Measurements from ENCODE around the gene ARHGAP28.

The ARHGAP28 gene

DNA sequence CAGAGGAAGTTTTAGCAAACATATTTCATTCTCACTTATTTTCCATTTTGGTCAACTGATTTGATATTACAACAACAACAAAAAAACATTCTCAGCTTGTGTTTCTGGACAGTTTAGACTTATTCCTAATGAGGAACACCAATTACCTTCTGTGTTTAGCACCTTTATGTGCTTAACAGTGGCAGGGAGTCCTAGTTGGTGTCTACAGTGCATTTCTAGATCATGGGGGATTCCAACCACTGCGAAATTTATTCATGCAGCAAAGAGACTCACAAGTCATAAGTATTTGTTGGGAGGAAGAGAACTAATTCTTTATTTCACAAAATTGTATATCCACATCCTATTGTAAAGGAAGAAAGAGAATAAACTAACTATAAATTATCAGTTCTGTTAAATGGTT lies 4.2 kb downstream of the ARHGAP28 start:
- Histone ChIP-seq H3K36me3 (ENCODE audit: insufficient read depth, low read length) (no peaks in the 10 kb centered on the region), H3K9me3 (ENCODE audit: insufficient read depth, low read depth, low read length) (no peaks in the 10 kb centered on the region), H3K4me3 (ENCODE audit: low read length) (no peak overlapping the region), H3K9ac (ENCODE audit: low read depth, low read length) (no peak overlapping the region), H3K4me1 (ENCODE audit: insufficient read depth, low read length) (peaks cover 74% of the 10 kb centered on the region), H3K27me3 (ENCODE audit: insufficient read depth, low read length) (no peaks in the 10 kb centered on the region), H3K27ac (ENCODE audit: low read depth, low read length) (no peak overlapping the region; the same call in 1 of the 2 replicates)
- 100% methylated on average over 1 of the region's 1 CpG for whole genome bisulfite sequencing

DNA sequence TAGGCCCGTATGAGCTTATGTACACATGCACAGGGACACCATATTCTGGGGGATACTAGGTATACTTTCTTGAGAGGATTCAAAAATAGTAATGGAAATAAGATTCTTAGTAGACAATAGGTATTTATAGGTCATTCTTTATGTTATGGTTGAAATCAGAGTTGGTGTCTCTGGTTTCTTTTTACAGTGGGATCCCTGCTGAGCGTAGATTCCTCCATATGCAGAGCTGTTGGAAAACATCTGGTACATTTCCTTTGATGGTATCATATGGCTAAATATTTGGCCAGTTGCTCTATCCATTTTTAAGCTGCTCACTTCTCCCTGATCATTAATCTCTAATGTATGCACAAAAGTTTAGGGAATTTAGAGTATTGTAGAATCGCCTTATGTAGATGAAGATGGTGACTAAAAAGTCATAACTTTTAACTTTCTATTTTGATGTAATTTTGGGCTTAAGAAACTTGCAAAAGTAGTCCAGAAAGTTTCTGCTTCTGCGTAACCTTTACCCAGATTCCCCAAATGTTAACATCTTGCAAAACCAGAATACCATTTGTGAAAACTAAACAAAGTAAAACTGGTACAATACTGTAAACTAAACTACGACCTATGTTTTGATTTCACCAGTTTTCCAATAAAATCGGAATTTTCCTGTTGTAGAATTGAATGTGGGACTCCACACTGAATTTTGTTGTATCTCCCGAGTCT lies 5.4 kb downstream of the ARHGAP28 start:
- no peaks in the 10 kb centered on the region for H3K27me3 ChIP-seq (ENCODE audit: insufficient read depth, low read length)
- 84% methylated on average over 7 of the region's 7 CpGs for WGBS
- H3K9ac ChIP-seq (ENCODE audit: low read depth, low read length) = no peak overlapping the region
- no peak overlapping the region for H3K4me3 ChIP-seq (ENCODE audit: low read length)
- H3K27ac ChIP-seq (ENCODE audit: low read depth, low read length) = peak overlapping the region; percentile 37; the same call in 1 of the 2 replicates
- no peaks in the 10 kb centered on the region for H3K9me3 ChIP-seq (ENCODE audit: insufficient read depth, low read depth, low read length)
- H3K4me1 ChIP-seq (ENCODE audit: insufficient read depth, low read length) = peaks cover 76% of the 10 kb centered on the region
- H3K36me3 ChIP-seq (ENCODE audit: insufficient read depth, low read length) = no peaks in the 10 kb centered on the region

DNA sequence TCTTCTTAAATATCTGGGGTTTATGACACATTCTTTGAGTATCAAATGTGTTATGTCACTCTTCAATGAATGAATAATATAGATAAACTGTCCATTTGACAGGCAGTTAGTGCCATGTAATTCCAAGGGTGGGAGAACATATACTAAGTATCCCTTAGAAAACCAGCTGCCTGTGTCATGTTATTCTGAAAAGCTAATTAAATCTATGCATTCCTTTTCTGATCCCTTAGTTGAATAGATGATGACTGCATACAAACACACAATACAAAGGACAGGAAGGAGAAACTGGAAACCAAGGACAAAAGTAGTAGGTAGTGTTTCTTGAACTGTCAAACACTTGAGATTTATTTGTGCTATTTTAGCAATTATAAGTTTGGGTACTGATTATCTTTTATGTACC lies 8.3 kb downstream of the ARHGAP28 start:
- no peak overlapping the region for H3K4me3 ChIP-seq (ENCODE audit: low read length)
- no peaks in the 10 kb centered on the region for H3K9me3 ChIP-seq (ENCODE audit: insufficient read depth, low read depth, low read length)
- peaks cover 59% of the 10 kb centered on the region for H3K4me1 ChIP-seq (ENCODE audit: insufficient read depth, low read length)
- H3K36me3 ChIP-seq (ENCODE audit: insufficient read depth, low read length) = no peaks in the 10 kb centered on the region
- H3K27me3 ChIP-seq (ENCODE audit: insufficient read depth, low read length) = no peaks in the 10 kb centered on the region
- no peak overlapping the region for H3K9ac ChIP-seq (ENCODE audit: low read depth, low read length)
- no peak overlapping the region; the same call in 1 of the 2 replicates for H3K27ac ChIP-seq (ENCODE audit: low read depth, low read length)

DNA sequence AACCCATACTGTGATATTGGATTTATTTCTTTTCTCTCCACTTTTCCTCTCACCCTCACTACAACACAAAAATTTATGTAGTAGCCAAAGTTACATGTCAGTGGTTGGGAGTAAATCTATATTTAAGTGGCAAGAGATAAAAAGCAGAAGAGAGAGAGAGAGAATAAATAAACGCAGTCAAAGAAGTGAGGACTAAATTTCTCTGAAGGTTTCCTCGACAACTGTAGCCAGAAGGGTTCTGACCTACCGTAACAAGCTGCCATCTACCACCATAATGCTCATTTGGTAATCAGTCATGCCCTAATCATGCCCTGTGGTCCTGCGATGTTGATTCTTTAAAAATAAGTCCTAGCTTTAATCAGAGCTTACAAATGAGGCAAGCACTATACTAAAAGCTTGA lies 9.1 kb downstream of the ARHGAP28 start:
- Histone ChIP-seq H3K36me3 (ENCODE audit: insufficient read depth, low read length) (no peaks in the 10 kb centered on the region), H3K4me3 (ENCODE audit: low read length) (no peak overlapping the region), H3K9me3 (ENCODE audit: insufficient read depth, low read depth, low read length) (no peaks in the 10 kb centered on the region), H3K4me1 (ENCODE audit: insufficient read depth, low read length) (peaks cover 53% of the 10 kb centered on the region), H3K9ac (ENCODE audit: low read depth, low read length) (no peak overlapping the region), H3K27me3 (ENCODE audit: insufficient read depth, low read length) (no peaks in the 10 kb centered on the region), H3K27ac (ENCODE audit: low read depth, low read length) (0 out of 2 replicates have a peak overlapping the region, but pooled peaks have one; percentile 5)
- 94% methylated on average over 4 of the region's 4 CpGs for WGBS

DNA sequence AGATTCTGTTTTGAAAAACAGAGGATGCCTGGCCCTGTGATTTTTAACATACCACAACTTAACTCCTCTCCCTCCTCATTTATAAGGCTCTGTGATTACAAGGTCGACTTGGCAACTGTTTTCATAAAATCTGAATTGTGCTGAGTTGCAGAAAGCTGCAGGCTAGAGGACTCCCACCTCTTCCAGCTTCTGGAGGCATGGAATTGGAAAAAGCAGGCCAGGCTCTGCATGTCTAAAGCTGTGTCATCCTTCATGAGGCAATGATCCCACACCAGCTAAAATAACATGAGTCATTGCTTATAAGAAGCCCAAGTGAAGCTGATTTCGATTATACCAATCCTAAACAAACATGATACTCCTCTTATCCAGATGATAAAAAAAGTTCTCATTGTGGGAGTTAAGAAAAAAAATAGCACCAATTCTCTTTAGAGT lies 11.7 kb downstream of the ARHGAP28 start:
- WGBS = 52% methylated on average over 2 of the region's 2 CpGs
- no peaks in the 10 kb centered on the region for H3K9me3 ChIP-seq (ENCODE audit: insufficient read depth, low read depth, low read length)

GRCh38 chr18:6741786-6742185 lies 12.3 kb downstream of the ARHGAP28 start:
- Histone ChIP-seq H3K9me3 (ENCODE audit: insufficient read depth, low read depth, low read length) (no peaks in the 10 kb centered on the region), H3K27ac (ENCODE audit: low read depth, low read length) (no peak overlapping the region), H3K4me1 (ENCODE audit: insufficient read depth, low read length) (peaks cover 49% of the 10 kb centered on the region), H3K36me3 (ENCODE audit: insufficient read depth, low read length) (no peaks in the 10 kb centered on the region), H3K4me3 (ENCODE audit: low read length) (no peak overlapping the region), H3K27me3 (ENCODE audit: insufficient read depth, low read length) (no peaks in the 10 kb centered on the region), H3K9ac (ENCODE audit: low read depth, low read length) (no peak overlapping the region)
- 91% methylated on average over 2 of the region's 2 CpGs for WGBS

More for the DNA sequence above, 11.7 kb downstream of the ARHGAP28 start:
- Histone ChIP-seq H3K4me3 (ENCODE audit: low read length) (no peak overlapping the region), H3K4me1 (ENCODE audit: insufficient read depth, low read length) (peaks cover 50% of the 10 kb centered on the region), H3K27ac (ENCODE audit: low read depth, low read length) (no peak overlapping the region), H3K27me3 (ENCODE audit: insufficient read depth, low read length) (no peaks in the 10 kb centered on the region), H3K36me3 (ENCODE audit: insufficient read depth, low read length) (no peaks in the 10 kb centered on the region), H3K9ac (ENCODE audit: low read depth, low read length) (no peak overlapping the region)

DNA sequence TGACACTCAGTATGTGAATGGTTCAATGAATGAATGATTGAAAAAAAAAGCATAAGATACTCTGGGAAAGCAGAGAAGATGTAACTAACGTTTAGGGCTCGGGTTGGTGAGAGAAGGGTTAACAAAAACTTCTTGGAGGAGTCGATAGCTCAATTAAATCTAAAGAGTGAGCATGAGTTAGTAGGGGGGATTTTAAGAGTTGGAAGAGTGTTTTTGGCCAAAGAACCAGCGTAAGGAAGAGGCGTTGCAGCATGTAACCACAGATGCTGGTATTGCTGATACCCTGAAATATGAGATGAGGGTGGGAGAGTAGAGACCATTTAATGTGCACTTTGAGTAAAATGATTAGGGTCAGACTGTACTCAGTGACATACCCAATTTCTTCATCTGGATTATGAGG lies 14.5 kb downstream of the ARHGAP28 start:
- Histone ChIP-seq H3K36me3 (ENCODE audit: insufficient read depth, low read length) (no peaks in the 10 kb centered on the region), H3K9me3 (ENCODE audit: insufficient read depth, low read depth, low read length) (no peaks in the 10 kb centered on the region), H3K9ac (ENCODE audit: low read depth, low read length) (no peak overlapping the region), H3K4me1 (ENCODE audit: insufficient read depth, low read length) (peaks cover 31% of the 10 kb centered on the region; the same call in 1 of the 2 replicates), H3K27me3 (ENCODE audit: insufficient read depth, low read length) (no peaks in the 10 kb centered on the region), H3K27ac (ENCODE audit: low read depth, low read length) (no peak overlapping the region), H3K4me3 (ENCODE audit: low read length) (no peak overlapping the region)
- WGBS = 80% methylated on average over 5 of the region's 5 CpGs

- no CpG with 5 or more reads among the region's 1 CpG for WGBS
- H3K4me1 ChIP-seq (ENCODE audit: insufficient read depth, low read length) = peaks cover 30% of the 10 kb centered on the region; the same call in 1 of the 2 replicates
Observed at GRCh38 chr18:6744816-6745455, 15.4 kb downstream of the ARHGAP28 start.

GRCh38 chr18:6745504-6746031 lies 16.1 kb downstream of the ARHGAP28 start:
- Histone ChIP-seq H3K4me1 (ENCODE audit: insufficient read depth, low read length) (peaks cover 28% of the 10 kb centered on the region; the same call in 1 of the 2 replicates), H3K9me3 (ENCODE audit: insufficient read depth, low read depth, low read length) (peaks cover 9% of the 10 kb centered on the region), H3K27ac (ENCODE audit: low read depth, low read length) (no peak overlapping the region), H3K36me3 (ENCODE audit: insufficient read depth, low read length) (no peaks in the 10 kb centered on the region), H3K4me3 (ENCODE audit: low read length) (no peak overlapping the region), H3K9ac (ENCODE audit: low read depth, low read length) (no peak overlapping the region), H3K27me3 (ENCODE audit: insufficient read depth, low read length) (no peaks in the 10 kb centered on the region)
- WGBS = 90% methylated on average over 5 of the region's 5 CpGs

More at GRCh38 chr18:6744816-6745455, 15.4 kb downstream of the ARHGAP28 start:
- no peak overlapping the region for H3K9ac ChIP-seq (ENCODE audit: low read depth, low read length)
- no peaks in the 10 kb centered on the region for H3K27me3 ChIP-seq (ENCODE audit: insufficient read depth, low read length)
- peaks cover 2% of the 10 kb centered on the region; the same call in 1 of the 2 replicates for H3K9me3 ChIP-seq (ENCODE audit: insufficient read depth, low read depth, low read length)
- no peaks in the 10 kb centered on the region for H3K36me3 ChIP-seq (ENCODE audit: insufficient read depth, low read length)
- no peak overlapping the region for H3K4me3 ChIP-seq (ENCODE audit: low read length)
- no peak overlapping the region for H3K27ac ChIP-seq (ENCODE audit: low read depth, low read length)

DNA sequence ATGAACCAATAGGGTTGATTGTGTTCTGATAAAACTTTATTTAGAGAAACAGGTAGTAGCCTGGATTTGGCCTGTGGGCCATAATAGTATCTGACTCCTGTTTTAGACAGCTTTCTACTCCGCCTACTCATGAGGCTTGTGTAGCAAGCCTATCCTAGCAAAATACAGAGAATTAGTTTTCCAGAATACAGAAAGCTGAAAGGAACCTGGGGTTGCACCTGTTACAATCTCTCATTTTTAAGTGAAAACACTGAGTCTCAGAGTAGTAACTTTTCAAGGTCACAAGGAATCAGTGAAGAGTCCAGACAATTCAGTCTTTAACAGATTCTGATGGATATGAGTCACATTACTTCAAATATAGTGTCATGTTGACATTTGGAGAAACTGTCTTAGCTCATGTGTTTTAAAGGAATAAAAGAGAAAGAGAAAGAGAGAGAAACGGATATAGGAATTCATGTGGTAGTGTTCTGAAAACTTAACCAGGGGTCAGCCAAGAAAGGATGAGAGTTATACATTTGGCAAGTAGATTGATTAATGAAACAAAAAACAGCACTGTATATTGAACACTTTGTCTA lies 17.0 kb downstream of the ARHGAP28 start:
- no peaks in the 10 kb centered on the region for H3K27me3 ChIP-seq (ENCODE audit: insufficient read depth, low read length)
- 87% methylated on average over 2 of the region's 2 CpGs for WGBS
- no peak overlapping the region for H3K4me3 ChIP-seq (ENCODE audit: low read length)
- H3K27ac ChIP-seq (ENCODE audit: low read depth, low read length) = no peak overlapping the region
- no peak overlapping the region for H3K9ac ChIP-seq (ENCODE audit: low read depth, low read length)
- H3K9me3 ChIP-seq (ENCODE audit: insufficient read depth, low read depth, low read length) = peaks cover 10% of the 10 kb centered on the region
- H3K36me3 ChIP-seq (ENCODE audit: insufficient read depth, low read length) = no peaks in the 10 kb centered on the region
- peaks cover 27% of the 10 kb centered on the region for H3K4me1 ChIP-seq (ENCODE audit: insufficient read depth, low read length)

GRCh38 chr18:6747646-6748045 lies 18.1 kb downstream of the ARHGAP28 start:
- Histone ChIP-seq H3K4me1 (ENCODE audit: insufficient read depth, low read length) (peaks cover 37% of the 10 kb centered on the region), H3K4me3 (ENCODE audit: low read length) (no peak overlapping the region), H3K9me3 (ENCODE audit: insufficient read depth, low read depth, low read length) (peaks cover 10% of the 10 kb centered on the region), H3K36me3 (ENCODE audit: insufficient read depth, low read length) (no peaks in the 10 kb centered on the region), H3K27me3 (ENCODE audit: insufficient read depth, low read length) (no peaks in the 10 kb centered on the region), H3K9ac (ENCODE audit: low read depth, low read length) (no peak overlapping the region), H3K27ac (ENCODE audit: low read depth, low read length) (no peak overlapping the region)
- WGBS = 93% methylated on average over 2 of the region's 2 CpGs

Measured in HUES64 (cell line).